Activated naive CD8-positive, alpha-beta T cell treated with anti-CD3 and anti-CD28 coated beads for 36 hours (primary cell): ENCODE results near the gene CACNG1. TPM values are rescaled to one million over a fixed set of nuclear protein-coding genes. Genes with fewer than 3 reads are reported as not detected.
A peak's percentile ranks its signal among the peaks of the same experiment; 100 is the strongest.
"Not testable (repeated sequence)": the region's sequence is repeated elsewhere in the genome, so short reads cannot be mapped to it uniquely, and the experiment has no call there.

ENCODE experiments used
- DNase-seq: peaks from one replicate; pipeline ENCODE4 v3.0.0; 2021
- H3K27ac Mint-ChIP-seq: one replicate; pipeline ENCODE4 v1.8.0; 2022; ENCODE audit warnings: mild to moderate bottlenecking, moderate library complexity, mixed read lengths
- H3K27me3 Mint-ChIP-seq: one replicate; pipeline ENCODE4 v1.8.0; 2022; ENCODE audit warnings: mild to moderate bottlenecking, mixed read lengths
- H3K36me3 Mint-ChIP-seq: one replicate; pipeline ENCODE4 v1.8.0; 2021; ENCODE audit warnings: mild to moderate bottlenecking, mixed read lengths
- H3K4me1 Mint-ChIP-seq: one replicate; pipeline ENCODE4 v1.8.0; 2021; ENCODE audit warnings: mixed read lengths
- H3K4me3 Mint-ChIP-seq: one replicate; pipeline ENCODE4 v1.8.0; 2022; ENCODE audit warnings: mild to moderate bottlenecking, moderate library complexity, mixed read lengths
- H3K9me3 Mint-ChIP-seq: one replicate; pipeline ENCODE4 v1.8.0; 2022; ENCODE audit warnings: mixed read lengths
- total RNA-seq, 2 experiments: library from RNA; stranded (reverse); gene quantifications; one replicate each; pipeline ENCODE4 v1.2.3, GENCODE V29; 2021

The CACNG1 gene
- total RNA-seq, 2 experiments from 2014 or later = not detected

DNA sequence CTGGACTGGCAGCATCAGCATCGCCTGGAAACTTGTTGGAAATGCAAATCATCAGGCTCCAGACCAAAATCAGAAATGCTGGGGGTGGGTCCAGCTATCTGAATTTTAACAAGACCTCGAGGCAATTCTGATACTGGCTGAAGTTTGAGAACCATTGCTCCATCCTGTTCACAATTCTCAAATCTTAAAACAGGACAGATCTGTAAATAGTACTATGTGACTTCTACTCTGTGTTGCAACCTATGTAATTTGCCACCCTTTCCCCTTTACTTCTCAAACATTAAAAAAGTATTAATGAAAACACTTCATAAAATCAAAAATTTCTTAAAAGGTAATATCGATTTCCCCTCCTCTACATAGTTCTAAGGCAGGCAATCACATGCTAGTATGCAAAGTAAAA is 28.5 kb downstream of the CACNG1 start:
- H3K27ac Mint-ChIP-seq = no peak overlapping the region
- no peaks in the 10 kb centered on the region for H3K27me3 Mint-ChIP-seq
- H3K9me3 Mint-ChIP-seq = no peaks in the 10 kb centered on the region
- no peaks in the 10 kb centered on the region for H3K4me1 Mint-ChIP-seq
- DNase-seq = no peak
- H3K4me3 Mint-ChIP-seq = no peak overlapping the region
- H3K36me3 Mint-ChIP-seq = peaks cover 23% of the 10 kb centered on the region

DNA sequence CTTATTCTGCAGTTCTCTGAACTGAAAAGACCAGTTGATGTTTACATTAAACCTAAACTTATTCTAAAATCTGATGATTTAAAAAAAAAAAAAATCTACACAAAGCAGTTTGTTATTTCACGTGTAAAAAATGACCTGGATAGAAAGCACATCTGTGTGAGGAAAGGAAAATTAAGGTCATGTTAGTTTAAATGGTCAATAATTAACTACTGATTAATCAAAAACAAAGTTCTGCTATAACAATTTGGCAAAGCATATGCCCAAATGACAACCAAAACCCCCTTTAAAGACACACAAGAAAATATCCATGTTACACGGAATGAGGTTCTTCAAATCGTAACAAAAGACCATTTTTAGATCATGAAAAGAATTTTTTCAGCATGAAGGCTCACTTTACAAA is 30.4 kb downstream of the CACNG1 start:
- no peaks in the 10 kb centered on the region for H3K9me3 Mint-ChIP-seq
- H3K4me1 Mint-ChIP-seq = no peaks in the 10 kb centered on the region
- no peak overlapping the region for H3K4me3 Mint-ChIP-seq
- no peaks in the 10 kb centered on the region for H3K27me3 Mint-ChIP-seq
- H3K27ac Mint-ChIP-seq = no peak overlapping the region
- DNase-seq = no peak
- peaks cover 19% of the 10 kb centered on the region for H3K36me3 Mint-ChIP-seq

GRCh38 chr17:67076290-67076689 is 31.9 kb downstream of the CACNG1 start:
- Mint-ChIP-seq H3K4me1 (peaks cover 5% of the 10 kb centered on the region), H3K27me3 (no peaks in the 10 kb centered on the region), H3K9me3 (no peaks in the 10 kb centered on the region), H3K27ac (no peak overlapping the region), H3K36me3 (peaks cover 16% of the 10 kb centered on the region), H3K4me3 (no peak overlapping the region)
- no peak for DNase-seq

- H3K27ac Mint-ChIP-seq = no peak overlapping the region
These were observed 33.9 kb downstream of the CACNG1 start for GRCh38 chr17:67078292-67078691.

DNA sequence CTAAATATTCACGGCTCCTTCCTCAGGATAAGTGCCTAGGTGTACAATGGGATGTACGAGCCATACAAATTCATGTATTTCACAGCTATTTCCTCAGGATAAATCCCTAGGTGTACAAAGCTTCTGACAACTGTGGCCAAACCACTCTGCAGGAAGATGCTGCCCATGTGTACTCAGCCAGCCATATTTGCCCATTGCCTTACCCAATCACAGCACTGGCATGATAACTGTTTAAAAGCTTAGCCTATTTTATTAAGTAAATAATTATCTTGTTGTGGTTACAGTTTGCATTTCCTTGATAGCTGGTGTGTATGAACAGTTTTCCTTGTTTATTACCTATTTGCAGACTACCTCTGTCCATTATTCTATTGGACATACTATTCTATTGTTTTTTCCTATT is 35.1 kb downstream of the CACNG1 start:
- peaks cover 22% of the 10 kb centered on the region for H3K4me1 Mint-ChIP-seq
- no peak for DNase-seq
- no peak overlapping the region for H3K27ac Mint-ChIP-seq
- H3K9me3 Mint-ChIP-seq = no peaks in the 10 kb centered on the region
- H3K27me3 Mint-ChIP-seq = no peaks in the 10 kb centered on the region
- peaks cover 10% of the 10 kb centered on the region for H3K36me3 Mint-ChIP-seq
- no peak overlapping the region for H3K4me3 Mint-ChIP-seq

More at GRCh38 chr17:67078292-67078691, 33.9 kb downstream of the CACNG1 start:
- Mint-ChIP-seq H3K4me1 (peaks cover 16% of the 10 kb centered on the region), H3K36me3 (peaks cover 10% of the 10 kb centered on the region), H3K27me3 (no peaks in the 10 kb centered on the region), H3K9me3 (no peaks in the 10 kb centered on the region), H3K4me3 (no peak overlapping the region)
- no peak for DNase-seq

DNA sequence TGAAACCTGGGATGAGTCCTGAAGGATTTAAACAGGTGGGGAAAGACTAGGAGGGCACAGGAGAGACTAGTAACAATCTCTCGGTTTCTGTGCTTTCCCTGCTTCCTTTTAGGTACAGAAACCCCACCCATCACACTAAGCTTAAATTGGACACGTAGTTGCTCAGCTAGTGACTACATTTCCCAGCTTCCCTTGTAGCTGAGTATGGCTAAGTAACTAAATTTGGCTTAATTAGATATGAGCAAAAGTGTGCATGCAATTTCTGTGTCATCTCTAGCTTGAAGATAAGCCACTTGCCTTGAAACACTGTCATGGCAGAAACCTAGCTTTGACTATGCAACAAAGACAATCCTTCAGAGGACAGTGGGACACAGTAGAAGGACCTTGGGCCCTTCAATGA is 36.5 kb downstream of the CACNG1 start:
- Mint-ChIP-seq H3K4me3 (no peak overlapping the region), H3K4me1 (peaks cover 23% of the 10 kb centered on the region), H3K36me3 (peaks cover 12% of the 10 kb centered on the region), H3K9me3 (no peaks in the 10 kb centered on the region), H3K27ac (no peak overlapping the region), H3K27me3 (no peaks in the 10 kb centered on the region)
- DNase-seq = no peak

- peaks cover 17% of the 10 kb centered on the region for H3K36me3 Mint-ChIP-seq
- peaks cover 23% of the 10 kb centered on the region for H3K4me1 Mint-ChIP-seq
- H3K9me3 Mint-ChIP-seq = no peaks in the 10 kb centered on the region
- H3K4me3 Mint-ChIP-seq = no peak overlapping the region
- no peak for DNase-seq
- no peaks in the 10 kb centered on the region for H3K27me3 Mint-ChIP-seq
- H3K27ac Mint-ChIP-seq = peak overlapping the region; percentile 83
These were observed 37.8 kb downstream of the CACNG1 start for GRCh38 chr17:67082107-67082506.

DNA sequence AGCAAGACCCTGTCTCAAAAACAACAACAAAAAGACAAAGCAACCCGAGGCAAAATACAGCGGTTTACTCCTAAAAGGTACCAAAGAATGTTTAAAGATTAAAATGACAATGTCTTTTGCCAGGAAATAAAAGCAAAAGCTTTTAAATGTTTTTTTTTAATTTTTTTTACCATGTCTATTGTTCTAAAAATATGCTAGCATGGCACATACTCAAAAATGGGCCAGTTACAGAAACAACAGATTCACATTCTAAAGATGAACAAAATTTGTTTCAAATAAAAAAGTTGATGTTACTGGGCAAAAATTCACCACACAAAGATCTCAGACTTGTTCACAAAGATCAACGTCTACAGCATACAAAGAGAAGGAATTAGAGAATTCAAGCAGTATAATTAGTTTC is 41.1 kb downstream of the CACNG1 start:
- DNase-seq = no peak
- Mint-ChIP-seq H3K4me1 (peaks cover 30% of the 10 kb centered on the region), H3K9me3 (no peaks in the 10 kb centered on the region), H3K36me3 (peaks cover 29% of the 10 kb centered on the region), H3K4me3 (no peak overlapping the region), H3K27ac (no peak overlapping the region), H3K27me3 (no peaks in the 10 kb centered on the region)

- Mint-ChIP-seq H3K27me3 (no peaks in the 10 kb centered on the region), H3K9me3 (no peaks in the 10 kb centered on the region), H3K4me1 (peaks cover 20% of the 10 kb centered on the region), H3K27ac (no peak overlapping the region), H3K4me3 (no peak overlapping the region), H3K36me3 (peaks cover 25% of the 10 kb centered on the region)
- no peak for DNase-seq
These were observed 44.3 kb downstream of the CACNG1 start for GRCh38 chr17:67088639-67089038.

GRCh38 chr17:67090341-67090740 is 46.0 kb downstream of the CACNG1 start:
- Mint-ChIP-seq H3K27ac (no peak overlapping the region), H3K4me3 (no peak overlapping the region), H3K27me3 (no peaks in the 10 kb centered on the region), H3K36me3 (peaks cover 34% of the 10 kb centered on the region), H3K4me1 (peaks cover 26% of the 10 kb centered on the region), H3K9me3 (no peaks in the 10 kb centered on the region)
- no peak for DNase-seq

DNA sequence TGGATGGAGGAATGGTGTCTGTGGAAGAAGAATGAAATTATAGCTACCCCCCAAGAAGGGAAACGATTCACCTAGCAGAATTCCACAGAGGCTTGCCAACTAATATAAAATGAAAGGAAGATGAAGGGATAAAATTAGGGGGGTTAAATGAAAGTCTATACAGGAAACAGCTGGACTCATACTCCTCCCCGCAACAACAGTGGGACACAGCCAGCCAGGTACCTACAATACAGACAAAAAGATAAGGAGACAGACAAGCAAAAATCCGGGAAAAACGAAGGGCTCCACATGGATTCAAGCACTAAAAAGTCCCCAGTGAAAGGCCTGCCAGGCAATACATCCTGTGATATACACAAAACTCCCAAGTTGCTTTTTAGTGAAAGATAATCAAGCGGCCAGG is 47.9 kb downstream of the CACNG1 start:
- peaks cover 36% of the 10 kb centered on the region for H3K4me1 Mint-ChIP-seq
- no peaks in the 10 kb centered on the region for H3K27me3 Mint-ChIP-seq
- H3K4me3 Mint-ChIP-seq = no peak overlapping the region
- H3K36me3 Mint-ChIP-seq = peaks cover 40% of the 10 kb centered on the region
- no peak for DNase-seq
- no peaks in the 10 kb centered on the region for H3K9me3 Mint-ChIP-seq
- H3K27ac Mint-ChIP-seq = no peak overlapping the region

DNA sequence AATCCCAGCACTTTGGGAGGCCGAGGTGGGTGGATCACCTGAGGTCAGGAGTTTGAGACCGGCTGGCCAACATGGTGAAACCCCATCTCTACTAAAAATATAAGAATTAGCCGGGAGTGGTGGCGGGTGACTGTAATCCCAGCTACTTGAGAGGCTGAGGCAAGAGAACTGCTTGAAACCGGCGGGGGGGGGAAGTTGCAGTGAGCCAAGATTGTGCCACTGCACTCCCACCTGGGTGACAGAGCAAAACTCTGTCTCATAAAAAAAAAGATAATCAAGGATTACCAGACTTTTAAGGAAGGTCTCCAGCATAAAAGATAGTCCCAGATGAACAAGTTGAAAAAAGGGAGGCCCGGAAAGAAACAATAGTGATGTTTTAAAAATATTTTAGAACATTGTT is 48.4 kb downstream of the CACNG1 start:
- not testable (repeated sequence) for H3K27me3 Mint-ChIP-seq, H3K9me3 Mint-ChIP-seq, H3K4me3 Mint-ChIP-seq, H3K27ac Mint-ChIP-seq, DNase-seq
- peaks cover 36% of the 10 kb centered on the region for H3K4me1 Mint-ChIP-seq
- peaks cover 38% of the 10 kb centered on the region for H3K36me3 Mint-ChIP-seq

GRCh38 chr17:67093348-67093747 is 49.0 kb downstream of the CACNG1 start:
- no peaks in the 10 kb centered on the region for H3K27me3 Mint-ChIP-seq
- peaks cover 40% of the 10 kb centered on the region for H3K4me1 Mint-ChIP-seq
- no peaks in the 10 kb centered on the region for H3K9me3 Mint-ChIP-seq
- peaks cover 36% of the 10 kb centered on the region for H3K36me3 Mint-ChIP-seq
- DNase-seq = no peak
- no peak overlapping the region for H3K4me3 Mint-ChIP-seq
- no peak overlapping the region for H3K27ac Mint-ChIP-seq

DNA sequence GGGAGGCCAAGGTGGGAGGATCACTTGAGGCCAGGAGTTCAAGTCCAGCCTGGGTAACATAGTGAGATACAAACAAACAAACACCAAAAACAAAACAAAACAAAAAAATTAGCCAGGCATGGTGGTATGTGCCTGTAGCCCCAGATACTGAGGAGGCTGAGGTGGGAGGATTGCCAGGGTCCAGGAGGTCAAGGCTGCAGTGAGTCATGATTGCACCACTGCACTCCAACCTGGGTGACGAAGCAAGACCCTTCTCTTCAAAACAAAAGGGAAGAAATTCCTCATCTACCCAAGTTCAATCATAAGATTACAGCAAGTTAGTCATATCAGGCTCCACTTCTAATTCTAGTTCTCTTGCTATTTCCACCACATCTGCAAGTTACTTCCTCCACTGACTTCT is 50.9 kb downstream of the CACNG1 start:
- H3K27ac Mint-ChIP-seq, H3K9me3 Mint-ChIP-seq, DNase-seq, H3K4me3 Mint-ChIP-seq, H3K27me3 Mint-ChIP-seq: not testable (repeated sequence)
- Mint-ChIP-seq H3K4me1 (peaks cover 40% of the 10 kb centered on the region), H3K36me3 (peaks cover 35% of the 10 kb centered on the region)

- H3K27ac Mint-ChIP-seq = no peak overlapping the region
- H3K27me3 Mint-ChIP-seq = no peaks in the 10 kb centered on the region
- H3K9me3 Mint-ChIP-seq = no peaks in the 10 kb centered on the region
These were observed 51.4 kb downstream of the CACNG1 start for GRCh38 chr17:67095803-67096202.

GRCh38 chr17:67096609-67097008 is 52.3 kb downstream of the CACNG1 start:
- no peaks in the 10 kb centered on the region for H3K9me3 Mint-ChIP-seq
- H3K36me3 Mint-ChIP-seq = peaks cover 39% of the 10 kb centered on the region
- H3K27me3 Mint-ChIP-seq = no peaks in the 10 kb centered on the region
- no peak for DNase-seq
- H3K4me3 Mint-ChIP-seq = no peak overlapping the region
- H3K4me1 Mint-ChIP-seq = peaks cover 41% of the 10 kb centered on the region
- no peak overlapping the region for H3K27ac Mint-ChIP-seq

More at GRCh38 chr17:67095803-67096202, 51.4 kb downstream of the CACNG1 start:
- no peak for DNase-seq
- Mint-ChIP-seq H3K4me1 (peaks cover 39% of the 10 kb centered on the region), H3K36me3 (peaks cover 33% of the 10 kb centered on the region), H3K4me3 (no peak overlapping the region)

DNA sequence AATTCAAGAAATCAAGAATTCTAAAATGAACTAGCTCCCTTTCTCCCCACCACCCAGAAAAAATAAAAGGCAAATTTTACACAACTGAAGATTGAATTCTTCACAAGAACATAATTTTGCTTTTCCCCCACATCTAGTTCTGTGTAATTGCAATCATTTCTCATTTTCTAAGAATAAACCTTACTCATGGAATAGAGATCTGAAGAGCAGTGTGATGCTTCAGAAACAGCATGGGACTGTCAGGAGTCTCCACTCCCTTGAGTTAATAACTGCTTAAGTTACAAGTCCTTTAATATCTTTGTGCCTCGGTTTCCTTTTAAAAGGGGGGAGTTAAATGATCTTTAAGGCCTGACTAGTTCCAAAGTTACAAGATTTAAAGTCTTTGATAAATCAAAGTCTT is 53.7 kb downstream of the CACNG1 start:
- peaks cover 46% of the 10 kb centered on the region for H3K36me3 Mint-ChIP-seq
- no peak overlapping the region for H3K27ac Mint-ChIP-seq
- H3K27me3 Mint-ChIP-seq = no peaks in the 10 kb centered on the region
- H3K4me1 Mint-ChIP-seq = peaks cover 47% of the 10 kb centered on the region
- no peaks in the 10 kb centered on the region for H3K9me3 Mint-ChIP-seq
- DNase-seq = no peak
- H3K4me3 Mint-ChIP-seq = no peak overlapping the region
